ENCODE data around the gene AUH.
"Not testable (repeated sequence)": the region's sequence is repeated elsewhere in the genome, so short reads cannot be mapped to it uniquely, and the experiment has no call there.

AUH gene

DNA sequence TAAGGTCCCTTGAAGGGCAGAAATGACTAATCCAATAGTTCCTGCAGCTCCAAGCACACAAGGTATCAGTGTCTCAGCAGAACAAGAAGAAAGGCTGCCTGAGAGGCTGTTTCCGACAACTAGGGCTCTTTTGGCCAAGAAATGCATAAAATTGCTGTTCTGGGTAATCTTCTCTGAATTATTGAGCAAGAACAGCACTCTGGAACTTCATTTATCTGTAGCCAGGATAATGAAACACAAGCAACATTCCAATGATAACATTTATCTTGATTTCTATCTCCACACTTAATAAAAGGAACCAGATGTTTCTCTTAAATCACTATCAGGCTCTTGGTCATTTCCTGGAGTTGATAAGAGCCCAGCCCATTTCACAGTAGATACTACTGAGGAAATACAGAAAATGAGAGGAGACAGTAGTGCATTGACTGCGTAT, 17.0 kb upstream of the AUH start:
- no peak for TF ChIP-seq CTCF (IDR thresholded peaks at IDR 0.05; ENCODE audit: low read length, missing control alignments)
- no peak overlapping the region for H3K4me3 ChIP-seq (replicated peaks; ENCODE audit: low read depth, low read length)
- peak; percentile 82 for DNase-seq (ENCODE audit: low read depth)

- DNase-seq (ENCODE audit: low read depth); H3K4me3 ChIP-seq (replicated peaks; ENCODE audit: low read depth, low read length): not testable (repeated sequence)
These were observed 16.3 kb upstream of the AUH start for GRCh38 chr9:91378054-91378453.

GRCh38 chr9:91376239-91376638, 14.5 kb upstream of the AUH start:
- H3K4me3 ChIP-seq (replicated peaks; ENCODE audit: low read depth, low read length): no peak overlapping the region
- no peak for TF ChIP-seq CTCF (IDR thresholded peaks at IDR 0.05; ENCODE audit: low read length, missing control alignments)
- DNase-seq (ENCODE audit: low read depth): no peak

- peak; percentile 77 for DNase-seq (ENCODE audit: low read depth)
- H3K4me3 ChIP-seq (replicated peaks; ENCODE audit: low read depth, low read length): no peak overlapping the region
- no peak for TF ChIP-seq CTCF (IDR thresholded peaks at IDR 0.05; ENCODE audit: low read length, missing control alignments)
These were observed 13.2 kb upstream of the AUH start for GRCh38 chr9:91374939-91375338.

- DNase-seq (ENCODE audit: low read depth): no peak
- no peak overlapping the region for H3K4me3 ChIP-seq (replicated peaks; ENCODE audit: low read depth, low read length)
- TF ChIP-seq CTCF (IDR thresholded peaks at IDR 0.05; ENCODE audit: low read length, missing control alignments): no peak
These were observed 10.2 kb upstream of the AUH start for GRCh38 chr9:91371894-91372293.

- H3K4me3 ChIP-seq (replicated peaks; ENCODE audit: low read depth, low read length): not testable (repeated sequence)
These were observed 8.3 kb upstream of the AUH start for GRCh38 chr9:91370006-91370405.

DNA sequence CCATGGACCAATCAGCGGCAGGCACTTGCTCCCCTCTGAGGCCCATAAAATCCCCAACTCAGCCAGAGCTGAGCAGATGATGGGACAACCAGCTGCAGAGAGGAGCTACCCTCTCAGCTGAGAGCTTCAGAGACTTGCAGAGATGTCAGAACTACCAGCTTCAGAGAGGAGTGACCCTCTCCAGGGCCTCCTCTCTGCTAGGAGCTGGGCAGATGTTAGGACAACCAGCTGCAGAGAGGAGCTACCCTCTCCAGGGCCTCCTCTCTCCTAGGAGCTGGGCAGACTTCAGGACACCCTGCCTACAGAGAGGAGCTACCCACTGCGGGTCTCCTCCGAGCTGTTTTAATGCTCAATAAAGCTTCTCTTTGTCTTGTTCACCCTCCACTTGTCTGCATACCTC, 3.0 kb upstream of the AUH start:
- TF ChIP-seq CTCF (IDR thresholded peaks at IDR 0.05; ENCODE audit: low read length, missing control alignments): no peak
- no peak overlapping the region for H3K4me3 ChIP-seq (replicated peaks; ENCODE audit: low read depth, low read length)
- DNase-seq (ENCODE audit: low read depth): no peak

More at GRCh38 chr9:91370006-91370405, 8.3 kb upstream of the AUH start:
- not testable (repeated sequence) for DNase-seq (ENCODE audit: low read depth)

DNA sequence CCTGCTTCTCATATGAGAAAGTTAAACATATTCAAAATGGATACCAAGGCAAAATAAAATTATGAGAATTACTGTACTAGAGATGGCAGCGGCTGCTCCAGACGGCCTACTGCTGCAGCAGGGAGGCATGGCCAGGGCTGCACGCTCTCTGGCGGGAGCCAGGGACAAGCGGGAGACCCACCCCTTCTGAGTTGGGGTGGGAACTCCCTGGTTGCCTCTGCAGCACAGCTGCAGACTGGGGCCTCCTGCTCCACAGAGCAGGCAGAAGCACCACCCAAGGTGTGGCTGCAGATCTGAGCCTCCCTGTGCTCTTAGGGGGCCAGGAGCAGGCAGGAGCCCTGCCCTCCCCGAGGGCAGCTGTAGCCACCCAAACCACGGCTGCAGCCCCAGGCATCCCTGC, 2.3 kb upstream of the AUH start:
- no peak for DNase-seq (ENCODE audit: low read depth)
- no peak overlapping the region for H3K4me3 ChIP-seq (replicated peaks; ENCODE audit: low read depth, low read length)
- no peak for TF ChIP-seq CTCF (IDR thresholded peaks at IDR 0.05; ENCODE audit: low read length, missing control alignments)
